ENCODE results near the gene PTPN14. TPM values are rescaled to one million over a fixed set of nuclear protein-coding genes. Genes with fewer than 3 reads are reported as not detected.

PTPN14 gene
- polyA plus RNA-seq, 1 donor from 2014 or later: 0.07 TPM

GRCh38 chr1:214379236-214379970 is 172.0 kb downstream of the PTPN14 start:
- Histone ChIP-seq H2AFZ (ENCODE audit: low read depth, low read length) (no peak overlapping the region), H3K27me3 (ENCODE audit: insufficient read depth, low read depth, low read length) (no peaks in the 10 kb centered on the region), H4K20me1 (ENCODE audit: insufficient read depth) (no peaks in the 10 kb centered on the region), H3K9me2 (ENCODE audit: insufficient read depth, low read length) (no peaks in the 10 kb centered on the region), H3K9ac (ENCODE audit: low read length) (no peak overlapping the region), H3K36me3 (ENCODE audit: insufficient read depth, low read length) (no peaks in the 10 kb centered on the region), H3K4me2 (ENCODE audit: low read length) (no peak overlapping the region), H3K27ac (ENCODE audit: low read length) (no peak overlapping the region), H3F3A (ENCODE audit: insufficient read depth, low read length, poor library complexity, severe bottlenecking) (no peaks in the 10 kb centered on the region), H3K79me2 (replicated peaks; ENCODE audit: insufficient read depth, low read length) (no peaks in the 10 kb centered on the region), H3K4me3 (ENCODE audit: low read length) (peak overlapping the region; percentile 25), H3K9me3 (ENCODE audit: low read length) (no peaks in the 10 kb centered on the region)
- TF ChIP-seq EP300 (conservative IDR thresholded peaks at IDR 0.05; ENCODE audit: poor library complexity, severe bottlenecking): peak; percentile 84
- TF ChIP-seq POLR2AphosphoS5 (IDR thresholded peaks at IDR 0.05): peak; percentile 69
- no peak for TF ChIP-seq SMC3 (conservative IDR thresholded peaks at IDR 0.05; ENCODE audit: poor library complexity)

GRCh38 chr1:214378492-214378891 is 172.9 kb downstream of the PTPN14 start:
- H3K9me2 ChIP-seq (ENCODE audit: insufficient read depth, low read length): no peaks in the 10 kb centered on the region
- no peak for TF ChIP-seq EP300 (conservative IDR thresholded peaks at IDR 0.05; ENCODE audit: poor library complexity, severe bottlenecking)
- TF ChIP-seq, protein P1, sequence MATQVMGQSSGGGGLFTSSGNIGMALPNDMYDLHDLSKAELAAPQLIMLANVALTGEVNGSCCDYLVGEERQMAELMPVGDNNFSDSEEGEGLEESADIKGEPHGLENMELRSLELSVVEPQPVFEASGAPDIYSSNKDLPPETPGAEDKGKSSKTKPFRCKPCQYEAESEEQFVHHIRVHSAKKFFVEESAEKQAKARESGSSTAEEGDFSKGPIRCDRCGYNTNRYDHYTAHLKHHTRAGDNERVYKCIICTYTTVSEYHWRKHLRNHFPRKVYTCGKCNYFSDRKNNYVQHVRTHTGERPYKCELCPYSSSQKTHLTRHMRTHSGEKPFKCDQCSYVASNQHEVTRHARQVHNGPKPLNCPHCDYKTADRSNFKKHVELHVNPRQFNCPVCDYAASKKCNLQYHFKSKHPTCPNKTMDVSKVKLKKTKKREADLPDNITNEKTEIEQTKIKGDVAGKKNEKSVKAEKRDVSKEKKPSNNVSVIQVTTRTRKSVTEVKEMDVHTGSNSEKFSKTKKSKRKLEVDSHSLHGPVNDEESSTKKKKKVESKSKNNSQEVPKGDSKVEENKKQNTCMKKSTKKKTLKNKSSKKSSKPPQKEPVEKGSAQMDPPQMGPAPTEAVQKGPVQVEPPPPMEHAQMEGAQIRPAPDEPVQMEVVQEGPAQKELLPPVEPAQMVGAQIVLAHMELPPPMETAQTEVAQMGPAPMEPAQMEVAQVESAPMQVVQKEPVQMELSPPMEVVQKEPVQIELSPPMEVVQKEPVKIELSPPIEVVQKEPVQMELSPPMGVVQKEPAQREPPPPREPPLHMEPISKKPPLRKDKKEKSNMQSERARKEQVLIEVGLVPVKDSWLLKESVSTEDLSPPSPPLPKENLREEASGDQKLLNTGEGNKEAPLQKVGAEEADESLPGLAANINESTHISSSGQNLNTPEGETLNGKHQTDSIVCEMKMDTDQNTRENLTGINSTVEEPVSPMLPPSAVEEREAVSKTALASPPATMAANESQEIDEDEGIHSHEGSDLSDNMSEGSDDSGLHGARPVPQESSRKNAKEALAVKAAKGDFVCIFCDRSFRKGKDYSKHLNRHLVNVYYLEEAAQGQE (IDR thresholded peaks at IDR 0.05; ENCODE audit: borderline replicate concordance): no peak
- no peak for TF ChIP-seq RAD21 (conservative IDR thresholded peaks at IDR 0.05)
- TF ChIP-seq EZH2 (IDR thresholded peaks at IDR 0.05; ENCODE audit: borderline replicate concordance, insufficient read depth, low read length, poor library complexity, severe bottlenecking): no peak
- TF ChIP-seq, protein P2, sequence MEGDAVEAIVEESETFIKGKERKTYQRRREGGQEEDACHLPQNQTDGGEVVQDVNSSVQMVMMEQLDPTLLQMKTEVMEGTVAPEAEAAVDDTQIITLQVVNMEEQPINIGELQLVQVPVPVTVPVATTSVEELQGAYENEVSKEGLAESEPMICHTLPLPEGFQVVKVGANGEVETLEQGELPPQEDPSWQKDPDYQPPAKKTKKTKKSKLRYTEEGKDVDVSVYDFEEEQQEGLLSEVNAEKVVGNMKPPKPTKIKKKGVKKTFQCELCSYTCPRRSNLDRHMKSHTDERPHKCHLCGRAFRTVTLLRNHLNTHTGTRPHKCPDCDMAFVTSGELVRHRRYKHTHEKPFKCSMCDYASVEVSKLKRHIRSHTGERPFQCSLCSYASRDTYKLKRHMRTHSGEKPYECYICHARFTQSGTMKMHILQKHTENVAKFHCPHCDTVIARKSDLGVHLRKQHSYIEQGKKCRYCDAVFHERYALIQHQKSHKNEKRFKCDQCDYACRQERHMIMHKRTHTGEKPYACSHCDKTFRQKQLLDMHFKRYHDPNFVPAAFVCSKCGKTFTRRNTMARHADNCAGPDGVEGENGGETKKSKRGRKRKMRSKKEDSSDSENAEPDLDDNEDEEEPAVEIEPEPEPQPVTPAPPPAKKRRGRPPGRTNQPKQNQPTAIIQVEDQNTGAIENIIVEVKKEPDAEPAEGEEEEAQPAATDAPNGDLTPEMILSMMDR (IDR thresholded peaks at IDR 0.05; ENCODE audit: poor library complexity, severe bottlenecking): no peak
- no peak overlapping the region for H3K4me3 ChIP-seq (ENCODE audit: low read length)
- H3K27ac ChIP-seq (ENCODE audit: low read length): no peak overlapping the region
- no peak overlapping the region for H2AFZ ChIP-seq (ENCODE audit: low read depth, low read length)
- no peaks in the 10 kb centered on the region for H3K79me2 ChIP-seq (replicated peaks; ENCODE audit: insufficient read depth, low read length)
- no peaks in the 10 kb centered on the region for H3K27me3 ChIP-seq (ENCODE audit: insufficient read depth, low read depth, low read length)
- no peak overlapping the region for H3K9ac ChIP-seq (ENCODE audit: low read length)
- no peak overlapping the region for H3K4me2 ChIP-seq (ENCODE audit: low read length)
- no peaks in the 10 kb centered on the region for H3K9me3 ChIP-seq (ENCODE audit: low read length)
- H3F3A ChIP-seq (ENCODE audit: insufficient read depth, low read length, poor library complexity, severe bottlenecking): no peaks in the 10 kb centered on the region
- no peaks in the 10 kb centered on the region for H3K36me3 ChIP-seq (ENCODE audit: insufficient read depth, low read length)
- no peaks in the 10 kb centered on the region for H4K20me1 ChIP-seq (ENCODE audit: insufficient read depth)

DNA sequence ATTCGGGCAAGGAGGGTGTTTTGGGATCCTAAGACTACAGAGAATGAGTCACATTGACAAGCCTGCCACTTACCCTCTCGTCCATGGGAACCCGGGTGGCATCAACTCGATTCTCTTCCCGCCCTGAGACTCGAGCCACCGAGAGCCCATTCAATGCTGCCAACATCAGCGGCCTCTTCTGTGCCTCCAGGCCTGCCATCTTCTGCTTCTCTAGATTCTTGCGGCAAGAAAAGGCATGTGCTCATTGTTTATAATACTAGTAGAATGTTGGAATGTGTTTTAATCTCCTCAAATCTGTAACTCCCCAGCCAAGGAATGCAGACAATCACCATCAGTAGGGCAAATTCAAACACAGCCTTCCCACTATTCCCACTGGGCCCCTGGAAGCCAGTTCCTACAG is 173.5 kb downstream of the PTPN14 start:
- no peaks in the 10 kb centered on the region for H3K79me2 ChIP-seq (replicated peaks; ENCODE audit: insufficient read depth, low read length)
- H3K9me2 ChIP-seq (ENCODE audit: insufficient read depth, low read length): no peaks in the 10 kb centered on the region
- H2AFZ ChIP-seq (ENCODE audit: low read depth, low read length): no peak overlapping the region
- no peaks in the 10 kb centered on the region for H3F3A ChIP-seq (ENCODE audit: insufficient read depth, low read length, poor library complexity, severe bottlenecking)
- no peaks in the 10 kb centered on the region for H3K9me3 ChIP-seq (ENCODE audit: low read length)
- no peaks in the 10 kb centered on the region for H4K20me1 ChIP-seq (ENCODE audit: insufficient read depth)
- no peak overlapping the region for H3K27ac ChIP-seq (ENCODE audit: low read length)
- TF ChIP-seq EP300 (conservative IDR thresholded peaks at IDR 0.05; ENCODE audit: poor library complexity, severe bottlenecking) (no peak), TAF1 (IDR thresholded peaks at IDR 0.05; ENCODE audit: low read depth) (no peak), POLR2AphosphoS5 (IDR thresholded peaks at IDR 0.05) (no peak), RAD21 (conservative IDR thresholded peaks at IDR 0.05) (no peak), EZH2 (IDR thresholded peaks at IDR 0.05; ENCODE audit: borderline replicate concordance, insufficient read depth, low read length, poor library complexity, severe bottlenecking) (no peak), MXI1 (conservative IDR thresholded peaks at IDR 0.05; ENCODE audit: poor library complexity, severe bottlenecking) (no peak), SMC3 (conservative IDR thresholded peaks at IDR 0.05; ENCODE audit: poor library complexity) (no peak)
- TF ChIP-seq, protein P1 (IDR thresholded peaks at IDR 0.05; ENCODE audit: borderline replicate concordance): no peak
- TF ChIP-seq, protein P2 (IDR thresholded peaks at IDR 0.05; ENCODE audit: poor library complexity, severe bottlenecking): no peak
- H3K9ac ChIP-seq (ENCODE audit: low read length): no peak overlapping the region
- H3K27me3 ChIP-seq (ENCODE audit: insufficient read depth, low read depth, low read length): no peaks in the 10 kb centered on the region
- H3K4me2 ChIP-seq (ENCODE audit: low read length): no peak overlapping the region
- H3K4me3 ChIP-seq (ENCODE audit: low read length): no peak overlapping the region
- H3K36me3 ChIP-seq (ENCODE audit: insufficient read depth, low read length): no peaks in the 10 kb centered on the region

Measured in neural cell (in vitro differentiated cells).